Stimulated activated CD8-positive, alpha-beta memory T cell treated with anti-CD3 and anti-CD28 coated beads, Interleukin-12 subunit alpha, Interleukin-12 subunit beta, amount 100 ng/mL, for 1 hour (primary cell): ENCODE results near the gene FZD8.
A peak's percentile ranks its signal among the peaks of the same experiment; 100 is the strongest.
"Not testable (repeated sequence)": the region's sequence is repeated elsewhere in the genome, so short reads cannot be mapped to it uniquely, and the experiment has no call there.

Experiments
- DNase-seq: peaks from one replicate; pipeline ENCODE4 v3.0.0-alpha.2; 2020; ENCODE audit warnings: low read depth

The FZD8 gene

GRCh38 chr10:35642035-35642792 lies at the start of gene FZD8:
TSS of gene FZD8 (minus strand) at chr10:35642296. CDS start at chr10:35641429, 867 bp downstream.
- DNase-seq = peak; percentile 29

DNA sequence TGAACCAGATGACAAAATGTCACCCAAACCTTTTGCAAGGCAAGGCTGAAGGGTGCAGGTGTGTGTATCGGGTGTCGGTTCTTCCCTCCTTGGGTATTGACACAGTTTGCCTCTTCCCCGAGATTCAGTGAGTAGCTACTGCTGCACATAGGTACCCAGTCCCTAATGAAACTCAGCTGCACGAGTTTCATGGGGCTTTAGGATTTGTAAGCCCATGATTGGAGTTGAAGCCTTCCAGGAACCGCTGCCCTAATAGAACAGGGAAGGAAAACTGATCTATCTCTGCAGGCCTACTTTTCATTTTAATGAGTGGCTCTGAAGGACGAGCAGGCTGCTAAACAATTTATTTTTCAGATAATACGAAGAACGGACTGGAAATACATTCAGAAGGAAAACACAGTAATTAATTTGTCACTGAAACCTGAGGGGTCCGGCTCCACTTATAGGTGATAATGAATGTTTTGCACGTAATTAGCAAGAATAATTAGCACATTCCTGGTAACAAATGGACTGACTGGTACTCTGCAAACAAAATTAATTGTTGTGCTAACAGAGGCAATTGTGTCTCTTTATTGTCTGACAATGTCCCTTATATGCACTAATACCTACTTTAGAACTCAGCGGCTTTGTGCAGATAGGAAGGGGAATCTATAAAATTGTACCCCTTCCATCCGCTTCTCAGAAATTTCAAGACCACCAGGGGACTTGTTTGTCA lies 49.6 kb upstream of the FZD8 start:
- no peak for DNase-seq

- no peak for DNase-seq
Measured at GRCh38 chr10:35690534-35690933, 48.4 kb upstream of the FZD8 start.

DNA sequence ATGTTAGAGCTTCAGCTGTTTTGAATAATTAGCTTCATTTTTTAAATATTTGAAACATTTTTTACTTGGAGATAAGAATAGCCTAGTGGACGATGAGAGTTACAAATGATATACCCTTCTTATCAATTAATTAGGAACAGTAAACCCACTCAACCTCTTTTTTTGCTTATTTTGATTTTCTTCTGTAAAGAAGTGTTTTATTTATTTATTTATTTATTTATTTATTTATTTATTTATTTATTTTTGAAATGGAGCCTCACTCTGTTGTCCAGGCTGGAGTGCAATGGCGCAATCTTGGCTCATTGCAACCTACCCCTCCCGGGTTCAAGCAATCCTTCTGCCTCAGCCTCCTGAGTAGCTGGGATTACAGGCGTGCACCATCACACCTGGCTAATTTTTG lies 43.8 kb upstream of the FZD8 start:
- not testable (repeated sequence) for DNase-seq

DNA sequence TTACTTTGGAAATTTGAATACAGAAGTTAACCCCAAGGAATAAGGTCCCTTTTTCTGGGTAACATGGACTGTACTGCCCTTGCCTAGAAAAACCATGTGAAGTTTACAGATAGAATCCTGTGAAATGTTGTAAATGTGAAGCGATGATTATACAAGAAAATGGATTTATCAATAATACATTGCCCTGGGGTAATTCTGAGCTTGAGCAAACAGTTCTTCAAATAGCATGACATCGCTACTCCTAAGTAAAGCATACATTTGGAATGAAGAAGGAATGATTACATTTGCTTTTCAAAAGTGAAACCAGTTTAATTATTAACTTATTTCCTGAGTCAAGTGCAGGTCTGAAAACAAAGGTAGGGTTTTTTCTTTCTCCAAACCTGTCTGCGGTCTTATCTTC lies 43.3 kb upstream of the FZD8 start:
- no peak for DNase-seq

DNA sequence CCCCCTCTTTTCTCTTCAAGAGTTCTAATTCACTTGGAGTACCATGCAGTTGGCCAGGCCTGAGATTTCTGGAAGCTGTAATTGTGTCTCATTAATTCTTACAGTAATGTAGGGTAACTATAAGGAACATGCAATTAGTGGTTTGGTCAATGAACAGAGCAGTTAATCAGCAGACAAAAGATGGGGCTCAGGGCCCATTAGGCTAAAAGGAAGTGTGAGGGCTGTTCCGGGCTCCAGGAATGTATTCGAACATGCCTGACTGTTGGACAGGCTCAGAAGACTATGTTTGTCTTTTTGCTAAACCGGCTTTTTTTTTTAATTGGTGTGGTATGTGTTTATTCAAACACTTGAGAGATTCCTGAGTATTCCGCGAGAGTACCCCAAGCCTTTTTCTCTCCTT lies 42.5 kb upstream of the FZD8 start:
- no peak for DNase-seq

GRCh38 chr10:35675846-35676245 lies 33.8 kb upstream of the FZD8 start:
- no peak for DNase-seq

DNA sequence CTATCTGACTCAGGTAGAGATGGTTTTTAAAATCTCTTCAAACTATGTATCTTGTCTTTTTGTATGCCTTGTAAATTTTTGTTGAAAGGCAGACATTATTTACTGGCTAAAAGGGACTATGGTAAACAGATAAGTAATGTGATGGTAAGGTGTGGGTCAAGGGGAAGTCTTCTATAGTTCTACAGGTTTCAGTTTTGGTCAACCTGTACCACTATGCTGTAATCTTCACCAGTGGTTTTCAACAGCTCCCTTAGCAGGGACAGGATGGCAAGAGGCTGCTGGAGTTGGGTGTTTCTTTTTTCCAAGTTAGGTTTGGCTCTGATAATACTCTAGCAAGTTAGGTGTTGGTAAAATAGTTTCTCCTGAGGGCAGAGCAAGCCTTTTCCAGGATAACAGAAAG lies 32.7 kb upstream of the FZD8 start:
- DNase-seq = no peak

DNA sequence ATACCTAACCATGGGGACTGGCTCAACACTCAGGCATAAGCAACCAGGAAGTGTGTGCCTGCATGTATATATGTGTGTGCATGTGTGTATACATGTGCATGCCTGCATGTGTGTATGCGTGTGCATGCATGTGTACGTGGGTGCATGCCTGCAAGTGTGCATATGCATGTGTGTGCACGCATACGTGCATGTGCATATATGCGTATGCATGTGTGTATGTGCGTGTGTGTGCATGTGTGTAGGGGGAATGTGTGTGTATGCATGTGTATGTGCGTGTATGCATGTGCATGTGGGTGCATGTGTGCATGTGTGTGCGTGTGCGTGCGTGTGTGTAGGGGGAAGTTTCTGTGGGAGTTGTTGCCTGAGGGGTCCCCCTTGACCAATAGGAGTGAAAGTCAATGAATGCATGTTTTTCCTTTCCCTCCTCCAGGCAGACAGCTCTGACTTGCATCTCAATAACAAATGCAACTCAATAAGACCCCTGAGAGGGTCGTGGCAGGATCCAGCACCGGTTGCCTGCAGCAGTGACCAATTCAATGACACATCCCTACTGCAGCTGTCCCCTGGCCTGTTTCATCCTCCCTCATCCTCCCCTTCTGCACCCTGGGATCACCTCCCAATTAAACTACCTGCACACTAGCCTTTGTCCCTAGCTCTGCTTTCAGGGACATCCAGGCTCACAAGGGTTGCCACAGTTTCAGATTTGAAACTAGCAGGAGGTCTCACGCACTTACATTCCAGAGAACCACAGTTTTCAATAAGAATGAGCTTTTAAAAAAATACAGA lies 27.0 kb upstream of the FZD8 start:
- DNase-seq = no peak

DNA sequence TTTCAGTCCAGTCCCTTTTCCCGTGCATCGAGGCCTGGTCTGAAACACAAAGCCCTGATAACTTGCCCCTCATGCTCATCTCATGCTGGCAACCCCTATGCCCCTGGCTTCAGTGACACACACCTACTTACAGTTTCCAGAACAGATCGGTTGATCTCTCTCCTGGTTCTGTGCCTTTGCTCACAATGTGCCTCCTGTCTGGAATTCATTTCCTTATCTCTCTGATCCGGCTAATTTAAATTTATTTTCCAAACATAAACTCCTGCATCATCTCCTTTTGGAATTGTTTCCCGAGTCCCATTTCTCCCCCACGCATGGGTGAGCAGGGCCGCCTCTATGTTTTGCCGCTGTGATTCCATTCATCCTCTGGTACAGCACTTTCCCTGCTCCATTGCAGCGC lies 25.9 kb upstream of the FZD8 start:
- no peak for DNase-seq

GRCh38 chr10:35667270-35667889 lies 25.3 kb upstream of the FZD8 start:
- DNase-seq = no peak

DNA sequence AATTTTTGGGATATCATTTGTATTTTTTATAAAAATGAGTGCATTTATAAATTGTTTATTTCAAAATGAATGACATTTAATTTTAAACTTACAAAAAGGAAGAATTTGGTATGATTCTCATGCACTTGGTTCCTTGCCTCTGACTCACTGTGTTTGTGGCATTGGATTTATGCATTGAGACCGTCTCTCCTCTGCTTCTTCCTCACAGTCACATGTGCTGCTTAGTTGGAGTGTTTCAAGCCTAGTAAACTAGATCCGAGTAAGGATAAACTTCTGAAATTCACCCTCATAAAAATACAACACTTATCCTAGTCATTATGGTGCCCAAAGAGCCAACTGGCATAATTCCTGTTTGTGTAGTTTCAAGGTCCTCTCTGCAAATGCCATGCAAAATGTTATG lies 19.1 kb upstream of the FZD8 start:
- DNase-seq = no peak

DNA sequence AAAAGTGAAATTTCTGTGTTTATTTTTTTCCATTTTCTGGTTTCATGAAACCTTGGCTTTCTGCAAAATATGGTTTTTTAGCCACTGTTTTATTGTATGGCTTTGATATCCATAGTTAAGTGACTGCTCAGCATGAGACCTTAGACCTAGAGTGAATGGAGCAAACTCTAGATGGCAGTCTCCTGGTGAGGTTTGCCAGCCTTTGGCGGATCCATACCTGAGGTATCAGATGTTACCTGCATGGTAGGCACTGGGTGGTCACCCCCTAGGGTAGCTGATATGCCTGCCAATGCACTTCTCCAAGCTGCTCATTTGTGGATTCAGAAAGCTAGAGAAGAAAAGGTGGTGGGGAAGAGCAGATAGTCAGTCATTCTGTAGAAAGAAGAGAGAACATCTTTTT lies 17.4 kb upstream of the FZD8 start:
- DNase-seq = no peak

DNA sequence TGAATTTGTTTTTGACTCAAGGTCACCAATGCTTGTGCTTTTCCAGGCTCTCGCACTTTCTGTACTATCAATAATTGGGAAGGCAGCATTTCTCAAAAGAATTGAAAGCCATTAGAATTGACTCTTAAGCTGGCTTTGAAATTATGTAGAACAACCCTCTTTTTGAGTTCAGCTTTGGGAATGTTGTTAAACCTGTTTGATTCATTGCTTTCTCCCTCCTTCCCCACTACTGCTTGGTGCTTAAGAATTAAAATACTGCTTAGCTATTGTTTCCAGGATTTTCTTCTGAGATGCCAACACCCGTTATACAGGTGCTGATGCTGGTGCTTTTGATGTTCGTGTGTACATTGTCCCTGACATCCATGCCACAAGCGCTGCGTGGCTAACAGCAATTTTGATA lies 15.5 kb upstream of the FZD8 start:
- no peak for DNase-seq

- DNase-seq = no peak
Measured at GRCh38 chr10:35652824-35653223, 10.7 kb upstream of the FZD8 start.

GRCh38 chr10:35650894-35651293 lies 8.8 kb upstream of the FZD8 start:
- DNase-seq = no peak

DNA sequence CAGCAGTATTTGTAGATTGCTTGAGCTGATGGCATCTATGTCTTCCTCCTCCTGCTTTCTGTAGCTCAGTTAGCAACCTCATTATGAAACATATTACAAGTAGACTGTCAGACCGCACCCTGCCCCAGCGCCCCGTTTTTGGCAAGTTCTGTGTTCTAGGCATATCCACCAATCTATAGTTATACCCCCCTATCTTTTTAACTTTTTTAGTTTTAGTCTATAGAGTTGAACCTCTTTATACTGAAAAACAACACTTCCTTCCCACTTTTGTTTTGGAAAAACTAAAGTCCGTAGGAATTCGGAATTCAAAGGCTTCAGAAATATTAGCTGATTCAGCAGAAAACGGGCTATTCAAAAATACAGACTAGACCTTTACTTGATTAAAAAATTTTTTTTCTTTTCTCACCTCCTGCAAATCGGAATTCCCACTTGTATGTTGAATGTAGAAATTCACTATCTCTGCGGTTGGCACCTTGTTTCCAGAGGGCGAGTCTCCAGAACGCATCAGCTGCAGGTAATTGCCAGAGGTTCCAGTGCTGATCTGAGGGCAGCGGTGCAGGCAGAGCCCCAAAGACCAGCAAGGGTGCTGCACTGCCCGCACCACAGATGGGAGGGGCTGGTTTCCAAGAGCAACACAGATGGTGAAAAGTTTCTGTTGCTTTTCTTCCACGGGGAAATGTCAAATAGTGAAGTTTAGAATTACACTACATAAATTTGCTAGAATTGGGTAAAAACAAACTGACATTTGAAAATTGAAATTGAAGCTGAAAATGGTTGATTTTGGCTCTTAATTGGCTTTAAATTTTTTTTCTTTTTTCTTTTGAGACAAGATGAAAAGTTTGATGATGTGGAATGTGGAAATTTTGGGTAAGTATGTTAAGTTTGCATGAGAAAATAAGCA lies 2.2 kb upstream of the FZD8 start:
- DNase-seq = no peak

DNA sequence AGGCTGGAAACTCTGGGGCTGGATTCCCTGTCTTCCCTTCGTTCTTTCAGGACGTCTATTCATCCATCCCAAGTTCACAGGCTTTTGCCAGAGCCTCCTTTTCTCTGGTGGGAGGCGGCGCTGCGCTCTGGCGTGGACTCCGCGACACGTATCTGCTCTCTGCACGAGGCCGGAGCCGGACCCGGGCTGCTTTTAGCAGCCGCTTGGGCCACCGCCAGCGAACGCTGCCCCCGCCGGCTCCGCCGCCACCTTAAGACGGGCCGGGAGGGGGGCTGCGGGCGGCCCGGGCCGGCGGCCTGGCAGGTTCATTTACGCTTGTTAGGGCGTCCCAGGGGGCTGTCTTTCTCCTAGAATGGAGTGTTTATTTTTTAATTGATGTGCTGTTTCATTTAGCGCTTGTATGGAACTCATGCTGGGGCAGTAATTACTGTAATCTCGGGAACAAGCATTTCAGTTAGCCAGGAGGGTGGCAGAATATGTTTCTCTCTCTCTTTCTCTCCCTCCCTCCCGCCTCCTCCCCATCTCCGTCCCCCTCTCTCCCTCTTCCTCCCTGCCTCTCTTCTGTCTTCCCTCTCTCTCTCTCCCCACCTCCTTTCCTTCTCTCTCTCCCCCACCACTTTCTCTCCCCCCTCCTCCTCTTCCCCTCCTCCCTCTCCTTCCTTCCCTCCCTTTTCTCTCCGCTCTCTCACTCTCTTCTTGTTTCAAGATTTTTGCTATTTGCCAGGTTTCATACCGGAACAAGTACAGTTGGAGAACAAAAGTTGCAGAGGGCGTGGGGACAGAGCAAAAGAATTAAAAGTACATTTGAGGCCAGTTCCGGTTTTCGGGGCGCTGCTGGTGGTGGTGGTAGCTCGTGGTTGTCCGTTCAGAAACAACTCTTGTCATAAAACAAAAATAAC lies 1.3 kb upstream of the FZD8 start:
- DNase-seq = no peak

GRCh38 chr10:35642793-35643114 lies 658 bp upstream of the FZD8 start:
- DNase-seq = no peak

- no peak for DNase-seq
Measured at GRCh38 chr10:35641676-35642034, 441 bp downstream of the FZD8 start.
